K562 (cell line): Measurements from ENCODE around the gene HLA-DOA. TPM values are rescaled to one million over a fixed set of nuclear protein-coding genes. Genes with fewer than 3 reads are reported as not detected.

Source experiments
- ATAC-seq: fragments of 200-7000 bp; cut with Tn5 transposase; 3 replicates; pipeline ENCODE4 v1.9.1; 2020; ENCODE audit warnings: moderate library complexity
- BruUV-seq: library from RNA; stranded (reverse); fragments of 400-500 nt; replicated peaks from 2 replicates; lab custom pipeline; 2021; lab: Mats Ljungman, UMichigan
- CTCF ChIA-PET: fragments of 300-600 bp; formaldehyde crosslinking; extraction: SDS; loops from one replicate; lab custom pipeline; 2021; ENCODE audit warnings: low intra/inter-chr PET ratio; lab: Yijun Ruan, JAX
- POLR2A ChIA-PET: fragments of 300-600, 350-650 bp; sonication (Branson Sonifier 250); formaldehyde crosslinking; extraction: SDS; loops from one replicate; lab custom pipeline; 2021; ENCODE audit warnings: antibody characterized with exemption, inconsistent platforms; lab: Yijun Ruan, JAX
- DNase-seq, 4 experiments: peaks; one replicate each; pipeline versions ENCODE4 v3.0.0 to v3.0.0-alpha.2; 2011 to 2018; ENCODE audit warnings: low spot score in 3 of 4, mixed read lengths in 3 of 4; ENCODE audit errors: extremely low read depth in 1 of 4
- FAIRE-seq: peaks from 2 replicates; lab custom pipeline; 2011; peaks lifted over from hg19 to GRCh38; lab: Jason Lieb, UNC
- H2AFZ ChIP-seq: 2 replicates; pipeline ENCODE4 v1.6.0; 2011; ENCODE audit warnings: low read depth, low read length, control low read depth, inconsistent platforms
- H3K27ac ChIP-seq: fragments of 200-600 bp; 3 replicates; pipeline ENCODE4 v1.8.0; 2011; ENCODE audit warnings: low read depth, mild to moderate bottlenecking, control low read depth, inconsistent platforms, low read length, moderate library complexity, mixed read lengths; ENCODE audit errors: extremely low read depth
- H3K27me3 ChIP-seq, 2 experiments: fragments of 300-600 bp in 1 of 2; 2 replicates in 1 of 2; 3 replicates in 1 of 2; pipeline versions ENCODE4 v1.6.0 to v1.8.0; 2011; ENCODE audit warnings: inconsistent platforms in 2 of 2, low read length in 2 of 2, mild to moderate bottlenecking in 1 of 2, mixed read lengths in 1 of 2, moderate library complexity in 1 of 2; ENCODE audit not compliant: control insufficient read depth in 2 of 2, insufficient read depth in 2 of 2
- H3K36me3 ChIP-seq: fragments of 300-600 bp; 3 replicates; pipeline ENCODE4 v1.8.0; 2011; ENCODE audit warnings: mild to moderate bottlenecking, low read length, inconsistent platforms; ENCODE audit not compliant: control insufficient read depth, insufficient read depth
- H3K4me1 ChIP-seq, 2 experiments: fragments of 200-600 bp in 1 of 2; replicated peaks in 1 of 2; 2 replicates in 1 of 2; 3 replicates in 1 of 2; pipeline versions ENCODE4 v1.5.1 to v1.8.0; 2011; ENCODE audit warnings: inconsistent platforms in 2 of 2, low read length in 2 of 2, mild to moderate bottlenecking in 1 of 2, mixed read lengths in 1 of 2, moderate library complexity in 1 of 2; ENCODE audit not compliant: control insufficient read depth in 2 of 2, insufficient read depth in 2 of 2
- H3K4me2 ChIP-seq: 2 replicates; pipeline ENCODE4 v1.6.1; 2011; ENCODE audit warnings: low read length, control low read depth, inconsistent platforms, mixed read lengths; ENCODE audit not compliant: insufficient read depth
- H3K4me3 ChIP-seq: fragments of 200-600 bp; sonication (generic), shearing (Covaris generic); 2 replicates; pipeline ENCODE4 v1.5.1; 2016; ENCODE audit warnings: control low read depth, inconsistent platforms
- H3K79me2 ChIP-seq: fragments of 200-600 bp; 3 replicates; pipeline ENCODE4 v1.8.0; 2011; ENCODE audit warnings: low read length, inconsistent platforms; ENCODE audit not compliant: control insufficient read depth, insufficient read depth
- H3K9ac ChIP-seq, 2 experiments: 2 replicates each; pipeline versions ENCODE4 v1.6.0 to v1.6.1; 2011; ENCODE audit warnings: low read depth in 2 of 2, low read length in 2 of 2, control low read depth in 1 of 2, inconsistent platforms in 1 of 2, mild to moderate bottlenecking in 1 of 2, mixed read lengths in 1 of 2; ENCODE audit not compliant: insufficient read depth in 1 of 2
- H3K9me1 ChIP-seq: one replicate; pipeline ENCODE4 v1.6.0; 2011; ENCODE audit warnings: inconsistent platforms, mild to moderate bottlenecking, low read length, moderate library complexity; ENCODE audit not compliant: control insufficient read depth, insufficient read depth
- H3K9me3 ChIP-seq: replicated peaks from 2 replicates; pipeline ENCODE4 v1.5.1; 2011; ENCODE audit warnings: low read depth, low read length, inconsistent platforms; ENCODE audit not compliant: control insufficient read depth, insufficient read depth
- H4K20me1 ChIP-seq: replicated peaks from 2 replicates; pipeline ENCODE4 v1.6.1; 2011; ENCODE audit warnings: low read length, inconsistent platforms, mixed read lengths; ENCODE audit not compliant: control insufficient read depth, insufficient read depth
- KLF13 ChIP-seq: fragments of 450-650 bp; IDR thresholded peaks from 2 replicates; pipeline ENCODE4 v1.6.1; 2016; ENCODE audit warnings: missing genetic modification characterization, low read depth, mild to moderate bottlenecking, missing compliant biosample characterization, moderate library complexity, borderline replicate concordance
- NR2C1 ChIP-seq, 2 experiments: fragments of 450-650 bp; IDR thresholded peaks; 2 replicates each; pipeline ENCODE4 v1.6.1; 2017; ENCODE audit warnings: mild to moderate bottlenecking in 2 of 2, antibody characterized with exemption in 1 of 2, inconsistent platforms in 1 of 2, missing compliant biosample characterization in 1 of 2, missing genetic modification characterization in 1 of 2
- SMARCA4 ChIP-seq: fragments of 450-650 bp; IDR thresholded peaks from 2 replicates; pipeline ENCODE4 v1.6.1; 2016
- SP2 ChIP-seq: IDR thresholded peaks from 2 replicates; pipeline ENCODE4 v1.6.1; 2011; ENCODE audit warnings: mild to moderate bottlenecking, low read depth, low read length, moderate library complexity; ENCODE audit not compliant: poor library complexity, severe bottlenecking; ENCODE audit errors: extremely low read depth
- SREBF2 ChIP-seq: sonication (generic); formaldehyde crosslinking; IDR thresholded peaks from 2 replicates; pipeline ENCODE4 v1.4.0; 2020; ENCODE audit warnings: mild to moderate bottlenecking, missing genetic modification reagents
- ZNF146 ChIP-seq: IDR thresholded peaks from one replicate; pipeline ENCODE4 v1.6.1; 2018; ENCODE audit warnings: missing compliant biosample characterization; ENCODE audit not compliant: unreplicated experiment
- ZNF263 ChIP-seq: sonication (generic); formaldehyde crosslinking; IDR thresholded peaks from 2 replicates; pipeline ENCODE4 v1.8.0; 2022; ENCODE audit warnings: mild to moderate bottlenecking, missing genetic modification reagents, borderline replicate concordance
- WGBS: fragments of 100-300 bp; shearing (Covaris generic); methylation state at CpG from one replicate; pipeline ENCODE4 v1.1.6; 2016; ENCODE audit warnings: low coverage, mixed read lengths; ENCODE audit not compliant: insufficient coverage; ENCODE audit errors: missing lambda C conversion rate; 5-methylcytosine and 5-hydroxymethylcytosine counted together
- in situ Hi-C: fragments of 300-500 bp; cut with MboI; formaldehyde crosslinking; loops from 4 replicates; pipeline ENCODE4 v1.15.0; 2018; ENCODE audit warnings: inconsistent platforms, mixed read lengths
- intact Hi-C: fragments of 100-400 bp; cut with micrococcal nuclease; formaldehyde crosslinking; loops from 2 replicates; pipeline ENCODE4 v1.14.2; 2022
- polyA plus RNA-seq, 8 experiments: library from polyadenylated mRNA; depleted of rRNA in 4 of 8; stranded (reverse) in 5 of 8; unstranded in 3 of 8; fragments of >200 nt; fragmentation: Nextera tagmentation in 2 of 8; fragmentation: Illumina TruSeq in 1 of 8; extraction: Ambion mirVana in 2 of 8; extraction: Trizol in 1 of 8; gene quantifications; 2 replicates each; pipeline versions ENCODE4 v1.2.1 to v1.2.3, GENCODE V29; 2011 to 2014; ENCODE audit warnings: inconsistent platforms in 1 of 8, missing spikeins in 1 of 8
- total RNA-seq, 7 experiments: library from RNA; depleted of rRNA in 6 of 7; stranded (reverse); fragments of >200 nt in 6 of 7; fragmentation: Illumina TruSeq in 2 of 7; extraction: Trizol in 2 of 7; gene quantifications; 2 replicates each; pipeline versions ENCODE4 v1.2.1 to v1.2.3, GENCODE V29; 2011 to 2021; ENCODE audit warnings: low replicate concordance in 1 of 7
- TF ChIP-seq, protein P1 (sequence below): fragments of 450-650 bp; IDR thresholded peaks from 2 replicates; pipeline ENCODE4 v1.6.1; 2016
- TF ChIP-seq, protein P2 (sequence below): fragments of 450-650 bp; IDR thresholded peaks from 2 replicates; pipeline ENCODE4 v1.6.1; 2017; ENCODE audit warnings: antibody characterized with exemption, mild to moderate bottlenecking
- TF ChIP-seq, protein P3 (sequence below), 2 experiments: fragments of 450-650 bp in 1 of 2; sonication (generic) in 1 of 2; formaldehyde crosslinking; conservative IDR thresholded peaks; 2 replicates each; pipeline versions ENCODE4 v1.4.0 to v1.8.1; 2020 to 2022; ENCODE audit warnings: mild to moderate bottlenecking in 1 of 2, missing genetic modification reagents in 1 of 2
- TF ChIP-seq, protein P4 (sequence below): sonication (generic); formaldehyde crosslinking; IDR thresholded peaks from 2 replicates; pipeline ENCODE4 v1.8.1; 2023; ENCODE audit warnings: mild to moderate bottlenecking, missing genetic modification reagents

Gene HLA-DOA
- total and polyA plus RNA-seq, 9 of the 15 experiments (the other 6 are each of a cell fraction or from before 2014, with no cell fraction given) = 0.07 TPM; not detected in 8

DNA sequence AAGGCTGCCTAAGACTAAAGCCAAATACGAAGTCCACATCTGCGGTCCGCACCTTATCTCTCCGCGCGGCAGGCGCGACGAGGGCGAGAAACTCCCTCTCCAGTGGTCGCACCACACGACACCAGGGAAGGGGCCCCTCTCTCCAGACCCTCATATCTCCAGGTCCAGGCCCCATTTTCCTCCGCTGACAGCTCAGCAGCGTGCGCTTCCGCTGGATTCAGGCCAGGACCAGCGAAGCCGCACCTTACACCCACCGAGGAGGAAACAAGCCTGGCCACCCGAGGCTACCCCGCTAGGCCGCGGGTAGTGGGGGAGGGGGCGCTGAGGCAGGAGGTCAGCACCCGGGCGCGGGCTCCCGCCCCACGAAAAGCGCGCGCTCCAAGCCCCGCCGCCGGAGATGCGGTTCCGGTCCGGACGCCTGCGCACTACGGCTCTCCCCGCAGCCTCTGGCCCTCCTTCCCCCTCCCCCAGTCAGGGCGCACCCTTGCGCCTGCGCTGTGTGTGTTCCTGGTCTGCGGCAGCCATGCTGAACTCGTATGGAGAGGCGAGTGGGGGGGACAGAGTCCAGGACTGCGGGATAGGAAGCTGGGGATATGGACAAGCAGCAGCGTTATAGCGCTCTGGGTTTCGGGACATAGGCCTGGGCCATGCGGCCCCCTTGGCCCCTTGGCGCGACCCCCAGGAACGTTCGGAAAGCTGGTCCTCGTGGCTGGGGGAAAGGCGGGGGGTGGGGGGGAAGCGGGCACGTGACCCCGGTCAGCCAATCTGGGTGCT lies 41.1 kb downstream of the HLA-DOA start, which contains the start of gene BRD2:
Gene BRD2, plus strand, starts transcription at position 502 of the 774 bp plus-strand sequence. CDS start 4,305 bp downstream, outside the sequence.
- FAIRE-seq (peak; percentile 78), DNase-seq (peak; percentile 93 to 99 (median 94)), ATAC-seq (peak; percentile 54)
- peak within 1 kb of the TSS; percentile 70 for H3K4me3 ChIP-seq
- POLR2A ChIA-PET = interaction anchor here (0.6 to 13.4 kb wide), 7 partner anchors 15 to 1766 kb away, joined by 3 to 384 read pairs (median 4); partner anchors contain the start of genes HLA-DMA, HSPA1A and HSPA1L
- intact Hi-C loops (no loop called here), in situ Hi-C loops (loop anchor here (25.0 kb wide), 1 partner anchor 1431 kb away; the partner anchor contains the start of genes ATP6V1G2, DDX39B, MCCD1 and NFKBIL1)
- H3K9me1 ChIP-seq = no peaks in the 10 kb centered on the region
- peaks cover 68% of the 10 kb centered on the region for H3K79me2 ChIP-seq
- no peaks in the 10 kb centered on the region for H3K27me3 ChIP-seq
- TSS peak; percentile 69 for BruUV-seq
- peaks cover 17% of the 10 kb centered on the region for H3K36me3 ChIP-seq
- peaks cover 21 to 24% of the 10 kb centered on the region in 2 experiments for H3K4me1 ChIP-seq
- CTCF ChIA-PET = interaction anchor here (0.8 to 1.2 kb wide), 2 partner anchors 34 to 35 kb away, joined by 5 read pairs; no protein-coding TSS in a partner anchor
- peak within 1 kb of the TSS; percentile 93 for H3K4me2 ChIP-seq
- H3K9me3 ChIP-seq = no peaks in the 10 kb centered on the region
- WGBS = under 1% methylated on average over 49 of the region's 62 CpGs
- H3K9ac ChIP-seq = peak within 1 kb of the TSS; percentile 99 to 100
- peak within 1 kb of the TSS; percentile 99 for H3K27ac ChIP-seq
- peaks cover 12% of the 10 kb centered on the region for H4K20me1 ChIP-seq
- H2AFZ ChIP-seq = peak within 1 kb of the TSS; percentile 97
- TF ChIP-seq, protein P1, sequence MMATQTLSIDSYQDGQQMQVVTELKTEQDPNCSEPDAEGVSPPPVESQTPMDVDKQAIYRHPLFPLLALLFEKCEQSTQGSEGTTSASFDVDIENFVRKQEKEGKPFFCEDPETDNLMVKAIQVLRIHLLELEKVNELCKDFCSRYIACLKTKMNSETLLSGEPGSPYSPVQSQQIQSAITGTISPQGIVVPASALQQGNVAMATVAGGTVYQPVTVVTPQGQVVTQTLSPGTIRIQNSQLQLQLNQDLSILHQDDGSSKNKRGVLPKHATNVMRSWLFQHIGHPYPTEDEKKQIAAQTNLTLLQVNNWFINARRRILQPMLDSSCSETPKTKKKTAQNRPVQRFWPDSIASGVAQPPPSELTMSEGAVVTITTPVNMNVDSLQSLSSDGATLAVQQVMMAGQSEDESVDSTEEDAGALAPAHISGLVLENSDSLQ = no peak; the same call in 1 of the 2 replicates
- TF ChIP-seq, protein P2, sequence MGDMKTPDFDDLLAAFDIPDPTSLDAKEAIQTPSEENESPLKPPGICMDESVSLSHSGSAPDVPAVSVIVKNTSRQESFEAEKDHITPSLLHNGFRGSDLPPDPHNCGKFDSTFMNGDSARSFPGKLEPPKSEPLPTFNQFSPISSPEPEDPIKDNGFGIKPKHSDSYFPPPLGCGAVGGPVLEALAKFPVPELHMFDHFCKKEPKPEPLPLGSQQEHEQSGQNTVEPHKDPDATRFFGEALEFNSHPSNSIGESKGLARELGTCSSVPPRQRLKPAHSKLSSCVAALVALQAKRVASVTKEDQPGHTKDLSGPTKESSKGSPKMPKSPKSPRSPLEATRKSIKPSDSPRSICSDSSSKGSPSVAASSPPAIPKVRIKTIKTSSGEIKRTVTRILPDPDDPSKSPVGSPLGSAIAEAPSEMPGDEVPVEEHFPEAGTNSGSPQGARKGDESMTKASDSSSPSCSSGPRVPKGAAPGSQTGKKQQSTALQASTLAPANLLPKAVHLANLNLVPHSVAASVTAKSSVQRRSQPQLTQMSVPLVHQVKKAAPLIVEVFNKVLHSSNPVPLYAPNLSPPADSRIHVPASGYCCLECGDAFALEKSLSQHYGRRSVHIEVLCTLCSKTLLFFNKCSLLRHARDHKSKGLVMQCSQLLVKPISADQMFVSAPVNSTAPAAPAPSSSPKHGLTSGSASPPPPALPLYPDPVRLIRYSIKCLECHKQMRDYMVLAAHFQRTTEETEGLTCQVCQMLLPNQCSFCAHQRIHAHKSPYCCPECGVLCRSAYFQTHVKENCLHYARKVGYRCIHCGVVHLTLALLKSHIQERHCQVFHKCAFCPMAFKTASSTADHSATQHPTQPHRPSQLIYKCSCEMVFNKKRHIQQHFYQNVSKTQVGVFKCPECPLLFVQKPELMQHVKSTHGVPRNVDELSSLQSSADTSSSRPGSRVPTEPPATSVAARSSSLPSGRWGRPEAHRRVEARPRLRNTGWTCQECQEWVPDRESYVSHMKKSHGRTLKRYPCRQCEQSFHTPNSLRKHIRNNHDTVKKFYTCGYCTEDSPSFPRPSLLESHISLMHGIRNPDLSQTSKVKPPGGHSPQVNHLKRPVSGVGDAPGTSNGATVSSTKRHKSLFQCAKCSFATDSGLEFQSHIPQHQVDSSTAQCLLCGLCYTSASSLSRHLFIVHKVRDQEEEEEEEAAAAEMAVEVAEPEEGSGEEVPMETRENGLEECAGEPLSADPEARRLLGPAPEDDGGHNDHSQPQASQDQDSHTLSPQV = no peak
- 0 out of 2 replicates have a peak, but pooled peaks have one; percentile 32 for TF ChIP-seq KLF13 (tag)
- TF ChIP-seq NR2C1 (IDR thresholded peaks at IDR 0.05) = no peak
- peak; percentile 68 for TF ChIP-seq NR2C1 (tag; IDR thresholded peaks at IDR 0.05)
- peak; percentile 83 for TF ChIP-seq ZNF263
- TF ChIP-seq SREBF2 (CRISPR knock-in tag) = no peak
- TF ChIP-seq SMARCA4 = peak; percentile 57; the same call in 1 of the 2 replicates
- TF ChIP-seq, protein P3, sequence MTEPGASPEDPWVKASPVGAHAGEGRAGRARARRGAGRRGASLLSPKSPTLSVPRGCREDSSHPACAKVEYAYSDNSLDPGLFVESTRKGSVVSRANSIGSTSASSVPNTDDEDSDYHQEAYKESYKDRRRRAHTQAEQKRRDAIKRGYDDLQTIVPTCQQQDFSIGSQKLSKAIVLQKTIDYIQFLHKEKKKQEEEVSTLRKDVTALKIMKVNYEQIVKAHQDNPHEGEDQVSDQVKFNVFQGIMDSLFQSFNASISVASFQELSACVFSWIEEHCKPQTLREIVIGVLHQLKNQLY (CRISPR knock-in tag; conservative IDR thresholded peaks at IDR 0.05) = no peak; a peak in 1 of 4 replicates
- TF ChIP-seq SP2 = no peak
- TF ChIP-seq, protein P4, sequence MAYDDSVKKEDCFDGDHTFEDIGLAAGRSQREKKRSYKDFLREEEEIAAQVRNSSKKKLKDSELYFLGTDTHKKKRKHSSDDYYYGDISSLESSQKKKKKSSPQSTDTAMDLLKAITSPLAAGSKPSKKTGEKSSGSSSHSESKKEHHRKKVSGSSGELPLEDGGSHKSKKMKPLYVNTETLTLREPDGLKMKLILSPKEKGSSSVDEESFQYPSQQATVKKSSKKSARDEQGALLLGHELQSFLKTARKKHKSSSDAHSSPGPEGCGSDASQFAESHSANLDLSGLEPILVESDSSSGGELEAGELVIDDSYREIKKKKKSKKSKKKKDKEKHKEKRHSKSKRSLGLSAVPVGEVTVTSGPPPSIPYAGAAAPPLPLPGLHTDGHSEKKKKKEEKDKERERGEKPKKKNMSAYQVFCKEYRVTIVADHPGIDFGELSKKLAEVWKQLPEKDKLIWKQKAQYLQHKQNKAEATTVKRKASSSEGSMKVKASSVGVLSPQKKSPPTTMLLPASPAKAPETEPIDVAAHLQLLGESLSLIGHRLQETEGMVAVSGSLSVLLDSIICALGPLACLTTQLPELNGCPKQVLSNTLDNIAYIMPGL (CRISPR knock-in tag) = peak; percentile 75; the same call in 1 of the 2 replicates
- no peak for TF ChIP-seq ZNF146 (CRISPR knock-in tag)
